OCI-LY1 (cell line): Measurements from ENCODE around the gene HSPB9.

Experiments
- CTCF ChIP-seq: fragments of 200-600 bp; sonication (generic), shearing (Covaris generic); IDR thresholded peaks from 2 replicates; pipeline ENCODE4 v1.5.1; 2017; ENCODE audit warnings: mild to moderate bottlenecking, antibody characterized with exemption, low read length, moderate library complexity, mixed read lengths
- EZH2 ChIP-seq: fragments of 200-600 bp; sonication (generic), shearing (Covaris generic); IDR thresholded peaks from 2 replicates; pipeline ENCODE4 v1.8.0; 2017; ENCODE audit warnings: borderline replicate concordance, mixed run types, mild to moderate bottlenecking, antibody characterized with exemption, low read length, moderate library complexity, mixed read lengths

GRCh38 chr17:42136654-42137051, 14.0 kb downstream of the HSPB9 start:
- TF ChIP-seq EZH2 (no peak), CTCF (no peak)
